GF-D8 (cell line): Measurements from ENCODE around the gene MRPS7.
"Not testable (repeated sequence)": the region's sequence is repeated elsewhere in the genome, so short reads cannot be mapped to it uniquely, and the experiment has no call there.

Experiments used
- DNase-seq: peaks from one replicate; lab custom pipeline; 2025; lab: John Stamatoyannopoulos, UW

Gene MRPS7

GRCh38 chr17:75244133-75244866 lies 17.4 kb upstream of the MRPS7 start:
- peak; percentile 95 for DNase-seq

GRCh38 chr17:75245011-75245410 lies 16.7 kb upstream of the MRPS7 start:
- peak; percentile 33 for DNase-seq

- no peak for DNase-seq
These were observed 15.3 kb upstream of the MRPS7 start for GRCh38 chr17:75246404-75246803.

GRCh38 chr17:75249564-75249963 lies 12.1 kb upstream of the MRPS7 start:
- DNase-seq = no peak

- DNase-seq = no peak
These were observed 11.6 kb upstream of the MRPS7 start for GRCh38 chr17:75250009-75250471.

- no peak for DNase-seq
These were observed 9.5 kb upstream of the MRPS7 start for GRCh38 chr17:75252039-75252816.

GRCh38 chr17:75255954-75256698 lies 5.6 kb upstream of the MRPS7 start:
- not testable (repeated sequence) for DNase-seq

GRCh38 chr17:75257228-75257627 lies 4.5 kb upstream of the MRPS7 start:
- DNase-seq = not testable (repeated sequence)

- no peak for DNase-seq
These were observed 891 bp upstream of the MRPS7 start for GRCh38 chr17:75260641-75261335.

- DNase-seq = no peak
These were observed 480 bp downstream of the MRPS7 start for GRCh38 chr17:75262112-75262606.

- DNase-seq = no peak
These were observed 1.4 kb downstream of the MRPS7 start for GRCh38 chr17:75263055-75263454.

GRCh38 chr17:75265614-75266315 lies 4.1 kb downstream of the MRPS7 start:
- DNase-seq = no peak

GRCh38 chr17:75266316-75267152 lies 4.9 kb downstream of the MRPS7 start:
- DNase-seq = no peak

GRCh38 chr17:75267153-75267410 lies 5.4 kb downstream of the MRPS7 start:
- peak; percentile 90 for DNase-seq

GRCh38 chr17:75267411-75268232 lies 5.9 kb downstream of the MRPS7 start:
- DNase-seq = no peak

- no peak for DNase-seq
These were observed 8.2 kb downstream of the MRPS7 start for GRCh38 chr17:75269844-75270217.

- DNase-seq = peak; percentile 81
These were observed 8.7 kb downstream of the MRPS7 start for GRCh38 chr17:75270218-75270965.

GRCh38 chr17:75270966-75271232 lies 9.2 kb downstream of the MRPS7 start, which contains the start of gene MIF4GD:
Gene MIF4GD, minus strand, starts transcription at chr17:75271231. Its CDS starts 1,036 bp downstream, at chr17:75270195.
- no peak for DNase-seq
